Omental fat pad (tissue), 4 donors: ENCODE results near the gene RAI1. TPM values are rescaled to one million over a fixed set of nuclear protein-coding genes. Genes with fewer than 3 reads are reported as not detected.
A peak's percentile ranks its signal among the peaks of the same experiment; 100 is the strongest.
"Not testable (repeated sequence)": the region's sequence is repeated elsewhere in the genome, so short reads cannot be mapped to it uniquely, and the experiment has no call there.

Experiments used
- ATAC-seq: fragments of 150-250 bp; one replicate; pipeline ENCODE4 v1.9.1; 2016; ENCODE audit warnings: mild to moderate bottlenecking, moderate library complexity; ENCODE audit not compliant: low FRiP score
- DNase-seq: peaks from one replicate; pipeline ENCODE4 v3.0.0-alpha.2; 2019; ENCODE audit warnings: low spot score
- total RNA-seq, 4 donors: library from RNA; depleted of rRNA; stranded (reverse); fragments of >200 nt; gene quantifications; one replicate each; pipeline ENCODE4 v1.1.0, GENCODE V29; 2016
- TF ChIP-seq, protein P1 (sequence below), 3 donors: fragments of 450-650 bp; IDR thresholded peaks; one replicate each; pipeline ENCODE4 v1.5.1; 2016 to 2017; ENCODE audit warnings: antibody characterized with exemption in 3 of 3, mild to moderate bottlenecking in 3 of 3, moderate library complexity in 2 of 3

Gene RAI1
- total RNA-seq, 4 donors from 2014 or later, result 6.7 to 30.6 (median 8.5) TPM

- DNase-seq, result no peak
- ATAC-seq, result peak; percentile 53
- TF ChIP-seq, protein P1, sequence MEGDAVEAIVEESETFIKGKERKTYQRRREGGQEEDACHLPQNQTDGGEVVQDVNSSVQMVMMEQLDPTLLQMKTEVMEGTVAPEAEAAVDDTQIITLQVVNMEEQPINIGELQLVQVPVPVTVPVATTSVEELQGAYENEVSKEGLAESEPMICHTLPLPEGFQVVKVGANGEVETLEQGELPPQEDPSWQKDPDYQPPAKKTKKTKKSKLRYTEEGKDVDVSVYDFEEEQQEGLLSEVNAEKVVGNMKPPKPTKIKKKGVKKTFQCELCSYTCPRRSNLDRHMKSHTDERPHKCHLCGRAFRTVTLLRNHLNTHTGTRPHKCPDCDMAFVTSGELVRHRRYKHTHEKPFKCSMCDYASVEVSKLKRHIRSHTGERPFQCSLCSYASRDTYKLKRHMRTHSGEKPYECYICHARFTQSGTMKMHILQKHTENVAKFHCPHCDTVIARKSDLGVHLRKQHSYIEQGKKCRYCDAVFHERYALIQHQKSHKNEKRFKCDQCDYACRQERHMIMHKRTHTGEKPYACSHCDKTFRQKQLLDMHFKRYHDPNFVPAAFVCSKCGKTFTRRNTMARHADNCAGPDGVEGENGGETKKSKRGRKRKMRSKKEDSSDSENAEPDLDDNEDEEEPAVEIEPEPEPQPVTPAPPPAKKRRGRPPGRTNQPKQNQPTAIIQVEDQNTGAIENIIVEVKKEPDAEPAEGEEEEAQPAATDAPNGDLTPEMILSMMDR (IDR thresholded peaks at IDR 0.05), result no peak
These were observed 1.8 kb downstream of the RAI1 start for GRCh38 chr17:17682737-17683680.

DNA sequence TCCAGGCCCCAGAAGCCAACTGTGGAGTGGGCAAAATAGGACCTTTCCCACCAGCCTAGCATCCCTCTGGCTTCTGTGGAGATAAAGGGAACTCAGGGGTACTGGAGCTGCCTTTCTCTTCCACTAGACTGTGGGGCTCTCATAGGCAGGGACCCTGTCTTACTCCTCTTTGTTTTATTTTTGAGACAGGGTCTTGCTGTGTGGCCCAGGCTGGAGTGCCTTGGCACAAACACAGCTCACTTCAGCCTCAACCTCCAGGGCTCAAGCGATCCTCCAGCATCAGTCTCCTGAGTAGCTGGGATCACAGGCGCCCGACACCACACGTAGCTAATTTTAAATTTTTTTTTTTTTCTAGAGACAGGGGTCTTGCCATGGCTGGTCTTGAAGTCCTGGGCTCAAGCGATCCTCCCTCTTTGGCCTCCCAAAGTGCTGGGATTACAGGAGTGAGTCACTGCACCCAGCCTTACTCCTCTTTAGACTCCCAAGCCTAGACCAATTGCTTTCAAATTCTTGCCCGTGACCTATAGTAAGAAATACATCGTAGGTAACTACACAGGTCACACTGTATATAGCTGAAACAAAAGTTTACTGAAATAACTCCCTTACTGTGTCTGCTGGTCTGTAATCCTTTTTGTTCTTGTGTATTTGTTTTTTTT lies 2.6 kb downstream of the RAI1 start:
- DNase-seq (no peak), ATAC-seq (no peak)
- TF ChIP-seq, protein P1 (IDR thresholded peaks at IDR 0.05), result no peak

GRCh38 chr17:17684906-17685774 lies 3.9 kb downstream of the RAI1 start:
- TF ChIP-seq, protein P1 (IDR thresholded peaks at IDR 0.05), result no peak
- no peak for DNase-seq
- no peak for ATAC-seq

GRCh38 chr17:17685775-17686291 lies 4.6 kb downstream of the RAI1 start:
- no peak for DNase-seq
- peak; percentile 28 for ATAC-seq
- TF ChIP-seq, protein P1 (IDR thresholded peaks at IDR 0.05), result no peak

GRCh38 chr17:17689312-17689711 lies 8.1 kb downstream of the RAI1 start:
- DNase-seq (no peak), ATAC-seq (no peak)
- TF ChIP-seq, protein P1 (IDR thresholded peaks at IDR 0.05), result no peak

GRCh38 chr17:17690233-17690632 lies 9.0 kb downstream of the RAI1 start:
- not testable (repeated sequence) for ATAC-seq, DNase-seq
